SU-DHL-6 (cell line): ENCODE results near the gene ADM2.

Source experiments
- CTCF ChIP-seq: fragments of 200-600 bp; sonication (generic); IDR thresholded peaks from one replicate; pipeline ENCODE4 v1.5.1; 2017; ENCODE audit warnings: antibody characterized with exemption, mild to moderate bottlenecking, low read length, moderate library complexity; ENCODE audit not compliant: insufficient read depth, poor library complexity, severe bottlenecking
- EZH2phosphoT487 ChIP-seq: fragments of 200-600 bp; sonication (generic), shearing (Covaris generic); conservative IDR thresholded peaks from 2 replicates; pipeline ENCODE4 v1.6.1; 2018; ENCODE audit warnings: mild to moderate bottlenecking, antibody characterized with exemption, low read length, moderate library complexity, mixed read lengths

GRCh38 chr22:50439871-50440331 is 41.4 kb upstream of the ADM2 start:
- TF ChIP-seq CTCF, result no peak
- no peak for TF ChIP-seq EZH2phosphoT487
